ENCODE data around the gene ZNF212.

DNA sequence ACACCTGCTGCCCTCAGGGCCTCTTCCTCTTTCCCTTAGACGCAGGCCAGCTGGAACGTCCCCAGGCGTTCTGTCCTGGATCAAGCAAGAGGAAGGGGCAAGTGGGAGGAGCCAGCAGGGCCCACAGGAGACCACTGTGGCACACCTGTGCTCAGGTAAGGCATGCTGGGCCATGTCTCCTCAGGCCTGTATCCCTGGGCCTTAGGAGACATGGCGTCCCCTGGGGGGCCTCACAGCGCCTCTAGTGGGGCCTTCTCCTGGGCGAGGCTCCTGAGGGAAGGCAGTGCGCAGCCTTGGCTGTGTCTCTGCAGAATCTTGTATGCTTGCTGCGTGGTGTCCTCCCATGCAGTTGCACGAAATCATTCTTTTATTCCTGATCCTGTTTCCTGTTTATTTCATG lies 53.9 kb downstream of the ZNF212 start:
- TF ChIP-seq, protein P1, sequence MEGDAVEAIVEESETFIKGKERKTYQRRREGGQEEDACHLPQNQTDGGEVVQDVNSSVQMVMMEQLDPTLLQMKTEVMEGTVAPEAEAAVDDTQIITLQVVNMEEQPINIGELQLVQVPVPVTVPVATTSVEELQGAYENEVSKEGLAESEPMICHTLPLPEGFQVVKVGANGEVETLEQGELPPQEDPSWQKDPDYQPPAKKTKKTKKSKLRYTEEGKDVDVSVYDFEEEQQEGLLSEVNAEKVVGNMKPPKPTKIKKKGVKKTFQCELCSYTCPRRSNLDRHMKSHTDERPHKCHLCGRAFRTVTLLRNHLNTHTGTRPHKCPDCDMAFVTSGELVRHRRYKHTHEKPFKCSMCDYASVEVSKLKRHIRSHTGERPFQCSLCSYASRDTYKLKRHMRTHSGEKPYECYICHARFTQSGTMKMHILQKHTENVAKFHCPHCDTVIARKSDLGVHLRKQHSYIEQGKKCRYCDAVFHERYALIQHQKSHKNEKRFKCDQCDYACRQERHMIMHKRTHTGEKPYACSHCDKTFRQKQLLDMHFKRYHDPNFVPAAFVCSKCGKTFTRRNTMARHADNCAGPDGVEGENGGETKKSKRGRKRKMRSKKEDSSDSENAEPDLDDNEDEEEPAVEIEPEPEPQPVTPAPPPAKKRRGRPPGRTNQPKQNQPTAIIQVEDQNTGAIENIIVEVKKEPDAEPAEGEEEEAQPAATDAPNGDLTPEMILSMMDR (IDR thresholded peaks at IDR 0.05; ENCODE audit: extremely low read depth in 1 of 2, insufficient read depth in 1 of 2, low read depth in 1 of 2, low read length in 2 of 2), result no peak
- no peak for TF ChIP-seq POLR2A (IDR thresholded peaks at IDR 0.05; ENCODE audit: low read depth, low read length)
- TF ChIP-seq POLR2AphosphoS5 (IDR thresholded peaks at IDR 0.05; ENCODE audit: insufficient read depth, low read depth, low read length), result no peak
- TF ChIP-seq EZH2 (IDR thresholded peaks at IDR 0.05; ENCODE audit: borderline replicate concordance, low read depth, low read length, severe bottlenecking), result no peak
- TF ChIP-seq, protein P2, sequence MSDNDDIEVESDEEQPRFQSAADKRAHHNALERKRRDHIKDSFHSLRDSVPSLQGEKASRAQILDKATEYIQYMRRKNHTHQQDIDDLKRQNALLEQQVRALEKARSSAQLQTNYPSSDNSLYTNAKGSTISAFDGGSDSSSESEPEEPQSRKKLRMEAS (IDR thresholded peaks at IDR 0.05; ENCODE audit: insufficient read depth, insufficient read length), result no peak
- no peak for TF ChIP-seq GATA2 (IDR thresholded peaks at IDR 0.05; ENCODE audit: insufficient read depth, insufficient read length, low read depth, low read length)
- no peak for TF ChIP-seq FOS (IDR thresholded peaks at IDR 0.05; ENCODE audit: borderline replicate concordance, insufficient read depth, low read length)
- TF ChIP-seq MYC (IDR thresholded peaks at IDR 0.05; ENCODE audit: low read depth, low read length), result no peak
